Glutamatergic neuron (in vitro differentiated cells): ENCODE data around the gene OCIAD2. TPM values are rescaled to one million over a fixed set of nuclear protein-coding genes. Genes with fewer than 3 reads are reported as not detected.

Source experiments
- DNase-seq: peaks from one replicate; pipeline ENCODE4 v3.0.0; 2022
- H3K27ac Mint-ChIP-seq: one replicate; pipeline ENCODE4 v1.8.0; 2020; ENCODE audit warnings: mild to moderate bottlenecking, mixed read lengths, inconsistent platforms; ENCODE audit not compliant: unreplicated experiment
- H3K27me3 Mint-ChIP-seq: one replicate; pipeline ENCODE4 v1.8.0; 2020; ENCODE audit warnings: mild to moderate bottlenecking, moderate library complexity, mixed read lengths, inconsistent platforms; ENCODE audit not compliant: unreplicated experiment
- H3K36me3 Mint-ChIP-seq: one replicate; pipeline ENCODE4 v1.8.0; 2020; ENCODE audit warnings: mild to moderate bottlenecking, mixed read lengths, inconsistent platforms; ENCODE audit not compliant: unreplicated experiment
- H3K4me1 Mint-ChIP-seq: one replicate; pipeline ENCODE4 v1.8.0; 2020; ENCODE audit warnings: mild to moderate bottlenecking, low read depth, mixed read lengths, inconsistent platforms; ENCODE audit not compliant: unreplicated experiment
- H3K4me3 Mint-ChIP-seq: one replicate; pipeline ENCODE4 v1.8.0; 2020; ENCODE audit warnings: mild to moderate bottlenecking, mixed read lengths, inconsistent platforms; ENCODE audit not compliant: unreplicated experiment
- H3K9me3 Mint-ChIP-seq: one replicate; pipeline ENCODE4 v1.8.0; 2020; ENCODE audit warnings: mild to moderate bottlenecking, moderate library complexity, mixed read lengths, inconsistent platforms; ENCODE audit not compliant: unreplicated experiment
- long read RNA-seq: library from polyadenylated mRNA; unstranded; transcript quantifications from one replicate; pipeline ENCODE4 v2.0.0, GENCODE V29; 2020; ENCODE audit not compliant: unreplicated experiment
- total RNA-seq: library from RNA; stranded (reverse); fragmentation: NEBNext Ultra II Directional; extraction: Animal tissue kit (Norgen Biotek cat#: 25700); gene quantifications from one replicate; pipeline ENCODE4 v1.2.1, GENCODE V29; 2021; ENCODE audit not compliant: unreplicated experiment
- TF ChIP-seq, protein P1 (sequence below): fragments of 200-600 bp; sonication (generic); IDR thresholded peaks from one replicate; pipeline ENCODE4 v1.5.0; 2021; ENCODE audit not compliant: partially characterized antibody, unreplicated experiment

OCIAD2 gene, protein sequence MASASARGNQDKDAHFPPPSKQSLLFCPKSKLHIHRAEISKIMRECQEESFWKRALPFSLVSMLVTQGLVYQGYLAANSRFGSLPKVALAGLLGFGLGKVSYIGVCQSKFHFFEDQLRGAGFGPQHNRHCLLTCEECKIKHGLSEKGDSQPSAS
- 66.7 TPM for total RNA-seq
- long read RNA-seq, transcript OCIAD2-201 (6 exons, 636 nt): minor isoform, 6 of 77 reads
- long read RNA-seq, transcript OCIAD2-204 (6 exons, 812 nt): minor isoform, 6 of 77 reads
- long read RNA-seq, transcript OCIAD2-205 (7 exons, 1,163 nt): major isoform, 60 of 77 reads
- long read RNA-seq, partial matches to known transcripts: 0 of 77 reads
- long read RNA-seq, other reads (novel, unspliced or antisense): 3 of 77 reads

DNA sequence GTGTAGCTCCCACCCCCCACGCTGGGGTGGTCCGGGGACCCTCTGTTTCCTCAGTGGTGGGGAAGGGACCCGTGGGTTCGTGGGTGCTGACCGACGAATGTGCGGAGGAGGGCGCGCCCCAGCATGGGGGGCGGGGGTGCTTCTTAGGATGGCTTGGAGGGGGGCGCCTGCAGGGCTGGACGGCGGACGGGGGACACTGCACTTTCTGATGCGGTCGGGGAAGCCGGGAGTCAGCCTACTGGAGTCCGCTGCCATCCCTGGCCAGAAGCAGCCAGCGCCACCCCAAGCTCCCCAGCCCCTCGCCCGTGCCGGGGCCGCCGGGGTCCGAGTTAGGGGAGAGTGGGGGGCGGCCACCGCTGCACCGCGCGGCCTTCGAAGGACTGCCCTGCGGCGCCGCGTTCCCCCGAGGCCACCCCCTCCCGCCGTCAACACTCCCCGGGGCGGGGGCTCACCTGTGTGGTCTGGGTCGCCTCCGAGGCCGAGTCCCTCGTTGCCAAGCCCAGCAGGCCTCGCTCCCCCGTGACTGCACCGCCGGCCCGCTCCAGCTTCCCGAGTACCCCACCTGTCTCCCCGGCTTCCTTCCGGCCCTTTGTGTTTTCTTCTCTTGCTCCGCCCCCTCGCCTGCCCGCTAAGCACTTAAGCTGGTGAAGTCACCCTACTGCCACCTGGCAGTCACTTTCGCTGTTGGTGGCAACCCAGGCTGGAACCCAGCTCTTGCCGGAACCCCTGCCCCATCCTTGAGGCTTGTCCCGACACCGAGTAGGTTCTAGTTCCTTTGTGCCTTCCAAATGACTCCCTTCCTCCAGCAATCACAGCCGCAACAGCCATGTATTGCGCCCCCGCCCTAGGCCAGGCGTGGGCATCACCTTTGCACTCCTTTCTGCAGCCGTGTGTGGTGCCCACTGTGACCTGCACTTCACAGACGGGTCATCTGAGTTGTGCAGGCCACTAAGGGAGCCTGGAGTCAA lies at the start of gene OCIAD2:
Gene OCIAD2 (minus strand): TSS at position 569 of the 968 bp plus-strand sequence. CDS start 2,225 bp downstream, outside the sequence.
- H3K27me3 Mint-ChIP-seq: peaks cover 8% of the 10 kb centered on the region
- peaks cover 5% of the 10 kb centered on the region for H3K36me3 Mint-ChIP-seq
- peak within 1 kb of the TSS; percentile 92 for H3K4me3 Mint-ChIP-seq
- peaks cover 3% of the 10 kb centered on the region for H3K4me1 Mint-ChIP-seq
- TF ChIP-seq, protein P1, sequence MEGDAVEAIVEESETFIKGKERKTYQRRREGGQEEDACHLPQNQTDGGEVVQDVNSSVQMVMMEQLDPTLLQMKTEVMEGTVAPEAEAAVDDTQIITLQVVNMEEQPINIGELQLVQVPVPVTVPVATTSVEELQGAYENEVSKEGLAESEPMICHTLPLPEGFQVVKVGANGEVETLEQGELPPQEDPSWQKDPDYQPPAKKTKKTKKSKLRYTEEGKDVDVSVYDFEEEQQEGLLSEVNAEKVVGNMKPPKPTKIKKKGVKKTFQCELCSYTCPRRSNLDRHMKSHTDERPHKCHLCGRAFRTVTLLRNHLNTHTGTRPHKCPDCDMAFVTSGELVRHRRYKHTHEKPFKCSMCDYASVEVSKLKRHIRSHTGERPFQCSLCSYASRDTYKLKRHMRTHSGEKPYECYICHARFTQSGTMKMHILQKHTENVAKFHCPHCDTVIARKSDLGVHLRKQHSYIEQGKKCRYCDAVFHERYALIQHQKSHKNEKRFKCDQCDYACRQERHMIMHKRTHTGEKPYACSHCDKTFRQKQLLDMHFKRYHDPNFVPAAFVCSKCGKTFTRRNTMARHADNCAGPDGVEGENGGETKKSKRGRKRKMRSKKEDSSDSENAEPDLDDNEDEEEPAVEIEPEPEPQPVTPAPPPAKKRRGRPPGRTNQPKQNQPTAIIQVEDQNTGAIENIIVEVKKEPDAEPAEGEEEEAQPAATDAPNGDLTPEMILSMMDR: no peak
- peak within 1 kb of the TSS; percentile 91 for H3K27ac Mint-ChIP-seq
- DNase-seq: peak; percentile 73
- H3K9me3 Mint-ChIP-seq: peaks cover 15% of the 10 kb centered on the region

DNA sequence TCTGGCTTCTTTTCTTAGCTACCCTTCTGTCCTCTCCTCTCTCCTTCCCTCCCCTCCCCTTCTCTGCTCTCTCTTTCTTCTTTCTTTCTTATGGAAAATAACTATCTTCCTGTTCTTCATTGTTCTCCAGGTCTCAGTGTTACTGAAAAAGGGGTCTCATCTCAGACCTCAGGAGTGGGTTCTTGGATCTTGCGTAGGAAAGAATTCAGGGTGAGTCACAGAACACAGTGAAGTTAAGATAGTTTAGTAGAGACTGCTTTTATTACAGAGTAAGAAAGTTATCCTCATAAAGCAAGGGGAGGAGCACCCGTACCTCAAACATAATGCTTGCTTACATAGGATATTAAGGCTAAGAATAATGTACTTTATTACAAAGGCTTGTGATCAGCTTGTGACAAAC lies 47.7 kb upstream of the OCIAD2 start:
- no peaks in the 10 kb centered on the region for H3K36me3 Mint-ChIP-seq
- no peaks in the 10 kb centered on the region for H3K4me1 Mint-ChIP-seq
- TF ChIP-seq, protein P1: no peak
- no peaks in the 10 kb centered on the region for H3K9me3 Mint-ChIP-seq
- peaks cover 3% of the 10 kb centered on the region for H3K27me3 Mint-ChIP-seq
- H3K27ac Mint-ChIP-seq: no peak overlapping the region
- H3K4me3 Mint-ChIP-seq: no peak overlapping the region
- DNase-seq: no peak

DNA sequence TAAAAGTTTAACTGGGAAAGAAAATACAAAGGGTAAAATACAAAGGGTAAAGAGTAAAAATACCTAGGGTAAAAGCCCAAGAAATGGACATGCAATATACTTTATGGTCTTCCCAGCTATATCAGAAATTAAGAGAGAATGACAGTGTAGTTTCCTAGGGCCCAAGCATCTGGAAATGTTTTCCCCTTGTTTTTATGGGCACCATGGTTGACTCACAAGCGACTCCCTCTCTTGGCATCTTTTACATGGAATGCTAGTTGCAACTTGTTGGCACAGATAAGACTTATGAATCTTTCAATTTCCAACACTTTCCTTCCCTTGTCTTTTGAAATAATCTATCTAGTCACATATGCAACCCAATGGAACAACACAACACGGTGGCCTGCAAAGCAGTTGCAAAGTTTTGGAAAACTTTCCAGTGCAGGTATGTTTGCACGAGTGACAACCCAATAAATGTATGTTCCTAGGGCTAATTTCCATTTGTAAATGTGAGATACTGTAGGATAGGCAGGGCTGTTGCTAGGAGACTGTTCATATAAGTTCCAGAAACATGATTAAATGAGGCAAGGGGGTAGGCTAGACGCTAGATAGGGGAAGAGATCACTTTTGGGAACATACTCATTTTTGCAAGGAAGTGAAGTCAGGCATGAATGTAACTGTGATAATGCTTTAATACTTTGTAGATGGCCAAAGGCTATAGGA lies 43.1 kb upstream of the OCIAD2 start:
- Mint-ChIP-seq H3K4me1 (no peaks in the 10 kb centered on the region), H3K27me3 (no peaks in the 10 kb centered on the region), H3K27ac (no peak overlapping the region), H3K9me3 (no peaks in the 10 kb centered on the region), H3K4me3 (no peak overlapping the region), H3K36me3 (no peaks in the 10 kb centered on the region)
- TF ChIP-seq, protein P1: no peak
- DNase-seq: no peak

DNA sequence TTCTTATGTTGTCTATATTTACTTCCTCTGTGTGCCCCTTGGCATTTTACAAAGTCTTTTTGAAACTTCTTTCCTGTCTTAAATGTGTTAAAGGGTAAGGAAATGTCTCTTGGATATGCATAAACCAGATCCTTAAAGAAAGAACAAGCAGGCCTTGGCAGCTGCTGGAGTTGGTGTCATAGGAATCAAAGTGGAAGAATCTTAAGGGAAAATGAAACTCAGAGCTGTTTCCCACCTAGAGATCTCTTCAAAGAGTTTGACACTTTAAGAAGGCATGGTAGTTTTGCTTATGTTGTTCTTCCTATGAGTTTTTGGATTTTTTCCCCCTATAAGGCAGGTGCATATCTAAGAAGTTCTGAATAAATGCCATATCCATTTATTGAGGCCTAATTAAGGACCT lies 42.5 kb upstream of the OCIAD2 start:
- no peaks in the 10 kb centered on the region for H3K4me1 Mint-ChIP-seq
- TF ChIP-seq, protein P1: no peak
- H3K27me3 Mint-ChIP-seq: no peaks in the 10 kb centered on the region
- H3K36me3 Mint-ChIP-seq: no peaks in the 10 kb centered on the region
- no peak overlapping the region for H3K4me3 Mint-ChIP-seq
- H3K9me3 Mint-ChIP-seq: no peaks in the 10 kb centered on the region
- DNase-seq: no peak
- H3K27ac Mint-ChIP-seq: no peak overlapping the region
